ENCODE results near the gene GDPD3.

GRCh38 chr16:30121741-30122571, 8.6 kb upstream of the GDPD3 start:
- TF ChIP-seq, protein P1, sequence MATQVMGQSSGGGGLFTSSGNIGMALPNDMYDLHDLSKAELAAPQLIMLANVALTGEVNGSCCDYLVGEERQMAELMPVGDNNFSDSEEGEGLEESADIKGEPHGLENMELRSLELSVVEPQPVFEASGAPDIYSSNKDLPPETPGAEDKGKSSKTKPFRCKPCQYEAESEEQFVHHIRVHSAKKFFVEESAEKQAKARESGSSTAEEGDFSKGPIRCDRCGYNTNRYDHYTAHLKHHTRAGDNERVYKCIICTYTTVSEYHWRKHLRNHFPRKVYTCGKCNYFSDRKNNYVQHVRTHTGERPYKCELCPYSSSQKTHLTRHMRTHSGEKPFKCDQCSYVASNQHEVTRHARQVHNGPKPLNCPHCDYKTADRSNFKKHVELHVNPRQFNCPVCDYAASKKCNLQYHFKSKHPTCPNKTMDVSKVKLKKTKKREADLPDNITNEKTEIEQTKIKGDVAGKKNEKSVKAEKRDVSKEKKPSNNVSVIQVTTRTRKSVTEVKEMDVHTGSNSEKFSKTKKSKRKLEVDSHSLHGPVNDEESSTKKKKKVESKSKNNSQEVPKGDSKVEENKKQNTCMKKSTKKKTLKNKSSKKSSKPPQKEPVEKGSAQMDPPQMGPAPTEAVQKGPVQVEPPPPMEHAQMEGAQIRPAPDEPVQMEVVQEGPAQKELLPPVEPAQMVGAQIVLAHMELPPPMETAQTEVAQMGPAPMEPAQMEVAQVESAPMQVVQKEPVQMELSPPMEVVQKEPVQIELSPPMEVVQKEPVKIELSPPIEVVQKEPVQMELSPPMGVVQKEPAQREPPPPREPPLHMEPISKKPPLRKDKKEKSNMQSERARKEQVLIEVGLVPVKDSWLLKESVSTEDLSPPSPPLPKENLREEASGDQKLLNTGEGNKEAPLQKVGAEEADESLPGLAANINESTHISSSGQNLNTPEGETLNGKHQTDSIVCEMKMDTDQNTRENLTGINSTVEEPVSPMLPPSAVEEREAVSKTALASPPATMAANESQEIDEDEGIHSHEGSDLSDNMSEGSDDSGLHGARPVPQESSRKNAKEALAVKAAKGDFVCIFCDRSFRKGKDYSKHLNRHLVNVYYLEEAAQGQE (IDR thresholded peaks at IDR 0.05; ENCODE audit: low read depth, low read length): no peak
- TF ChIP-seq TAF1 (IDR thresholded peaks at IDR 0.05; ENCODE audit: borderline replicate concordance, low read depth, low read length) (no peak), POLR2A (IDR thresholded peaks at IDR 0.05; ENCODE audit: low read depth, low read length) (no peak), HDGF (IDR thresholded peaks at IDR 0.05) (no peak), MYC (IDR thresholded peaks at IDR 0.05; ENCODE audit: insufficient read depth, insufficient read length, insufficient replicate concordance, low read length, severe bottlenecking) (no peak), POU2F2 (IDR thresholded peaks at IDR 0.05; ENCODE audit: borderline replicate concordance, low read depth, low read length) (no peak), KDM1A (IDR thresholded peaks at IDR 0.05; ENCODE audit: borderline replicate concordance) (no peak)
- TF ChIP-seq, protein P2, sequence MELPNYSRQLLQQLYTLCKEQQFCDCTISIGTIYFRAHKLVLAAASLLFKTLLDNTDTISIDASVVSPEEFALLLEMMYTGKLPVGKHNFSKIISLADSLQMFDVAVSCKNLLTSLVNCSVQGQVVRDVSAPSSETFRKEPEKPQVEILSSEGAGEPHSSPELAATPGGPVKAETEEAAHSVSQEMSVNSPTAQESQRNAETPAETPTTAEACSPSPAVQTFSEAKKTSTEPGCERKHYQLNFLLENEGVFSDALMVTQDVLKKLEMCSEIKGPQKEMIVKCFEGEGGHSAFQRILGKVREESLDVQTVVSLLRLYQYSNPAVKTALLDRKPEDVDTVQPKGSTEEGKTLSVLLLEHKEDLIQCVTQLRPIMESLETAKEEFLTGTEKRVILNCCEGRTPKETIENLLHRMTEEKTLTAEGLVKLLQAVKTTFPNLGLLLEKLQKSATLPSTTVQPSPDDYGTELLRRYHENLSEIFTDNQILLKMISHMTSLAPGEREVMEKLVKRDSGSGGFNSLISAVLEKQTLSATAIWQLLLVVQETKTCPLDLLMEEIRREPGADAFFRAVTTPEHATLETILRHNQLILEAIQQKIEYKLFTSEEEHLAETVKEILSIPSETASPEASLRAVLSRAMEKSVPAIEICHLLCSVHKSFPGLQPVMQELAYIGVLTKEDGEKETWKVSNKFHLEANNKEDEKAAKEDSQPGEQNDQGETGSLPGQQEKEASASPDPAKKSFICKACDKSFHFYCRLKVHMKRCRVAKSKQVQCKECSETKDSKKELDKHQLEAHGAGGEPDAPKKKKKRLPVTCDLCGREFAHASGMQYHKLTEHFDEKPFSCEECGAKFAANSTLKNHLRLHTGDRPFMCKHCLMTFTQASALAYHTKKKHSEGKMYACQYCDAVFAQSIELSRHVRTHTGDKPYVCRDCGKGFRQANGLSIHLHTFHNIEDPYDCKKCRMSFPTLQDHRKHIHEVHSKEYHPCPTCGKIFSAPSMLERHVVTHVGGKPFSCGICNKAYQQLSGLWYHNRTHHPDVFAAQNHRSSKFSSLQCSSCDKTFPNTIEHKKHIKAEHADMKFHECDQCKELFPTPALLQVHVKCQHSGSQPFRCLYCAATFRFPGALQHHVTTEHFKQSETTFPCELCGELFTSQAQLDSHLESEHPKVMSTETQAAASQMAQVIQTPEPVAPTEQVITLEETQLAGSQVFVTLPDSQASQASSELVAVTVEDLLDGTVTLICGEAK (IDR thresholded peaks at IDR 0.05; ENCODE audit: borderline replicate concordance): no peak
- TF ChIP-seq, protein P3, sequence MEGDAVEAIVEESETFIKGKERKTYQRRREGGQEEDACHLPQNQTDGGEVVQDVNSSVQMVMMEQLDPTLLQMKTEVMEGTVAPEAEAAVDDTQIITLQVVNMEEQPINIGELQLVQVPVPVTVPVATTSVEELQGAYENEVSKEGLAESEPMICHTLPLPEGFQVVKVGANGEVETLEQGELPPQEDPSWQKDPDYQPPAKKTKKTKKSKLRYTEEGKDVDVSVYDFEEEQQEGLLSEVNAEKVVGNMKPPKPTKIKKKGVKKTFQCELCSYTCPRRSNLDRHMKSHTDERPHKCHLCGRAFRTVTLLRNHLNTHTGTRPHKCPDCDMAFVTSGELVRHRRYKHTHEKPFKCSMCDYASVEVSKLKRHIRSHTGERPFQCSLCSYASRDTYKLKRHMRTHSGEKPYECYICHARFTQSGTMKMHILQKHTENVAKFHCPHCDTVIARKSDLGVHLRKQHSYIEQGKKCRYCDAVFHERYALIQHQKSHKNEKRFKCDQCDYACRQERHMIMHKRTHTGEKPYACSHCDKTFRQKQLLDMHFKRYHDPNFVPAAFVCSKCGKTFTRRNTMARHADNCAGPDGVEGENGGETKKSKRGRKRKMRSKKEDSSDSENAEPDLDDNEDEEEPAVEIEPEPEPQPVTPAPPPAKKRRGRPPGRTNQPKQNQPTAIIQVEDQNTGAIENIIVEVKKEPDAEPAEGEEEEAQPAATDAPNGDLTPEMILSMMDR (IDR thresholded peaks at IDR 0.05 in 2 of 3, conservative IDR thresholded peaks at IDR 0.05 in 1 of 3; ENCODE audit: control insufficient read depth in 2 of 3, extremely low read depth in 1 of 3, insufficient read depth in 1 of 3, low read depth in 3 of 3, low read length in 3 of 3): no peak
